WTC11 (cell line): ENCODE results near the gene STK33. TPM values are rescaled to one million over a fixed set of nuclear protein-coding genes. Genes with fewer than 3 reads are reported as not detected.

ENCODE experiments used
- ATAC-seq: fragments of 200-7000 bp; cut with Tn5 transposase; 2 replicates; pipeline ENCODE4 v1.10.0; 2021; ENCODE audit warnings: mild to moderate bottlenecking, moderate library complexity
- CTCF ChIA-PET: fragments of 300-600 bp; sonication (Branson Sonifier 250); formaldehyde crosslinking; loops from one replicate; lab custom pipeline; 2021; ENCODE audit warnings: antibody characterized with exemption; lab: Charles Lee
- POLR2A ChIA-PET: fragments of 350-600 bp; sonication (Branson Sonifier 250); formaldehyde crosslinking; loops from one replicate; lab custom pipeline; 2021; ENCODE audit warnings: antibody characterized with exemption; lab: Charles Lee
- DNase-seq: peaks from one replicate; pipeline ENCODE4 v3.0.0; 2021; ENCODE audit warnings: low spot score
- H3K27ac Mint-ChIP-seq: 2 replicates; pipeline ENCODE4 v1.8.0; 2021; ENCODE audit warnings: mixed read lengths
- H3K27me3 Mint-ChIP-seq: 2 replicates; pipeline ENCODE4 v1.8.0; 2021; ENCODE audit warnings: low read depth, mild to moderate bottlenecking, moderate library complexity, mixed read lengths
- H3K36me3 Mint-ChIP-seq: 2 replicates; pipeline ENCODE4 v1.8.0; 2021; ENCODE audit warnings: mixed read lengths
- H3K4me1 Mint-ChIP-seq: 2 replicates; pipeline ENCODE4 v1.8.0; 2022; ENCODE audit warnings: mixed read lengths
- H3K4me3 Mint-ChIP-seq: 2 replicates; pipeline ENCODE4 v1.8.0; 2021; ENCODE audit warnings: mild to moderate bottlenecking, moderate library complexity, mixed read lengths
- H3K9me3 Mint-ChIP-seq: 2 replicates; pipeline ENCODE4 v1.8.0; 2021; ENCODE audit warnings: mixed read lengths
- FOXJ3 ChIP-seq: sonication (generic); formaldehyde crosslinking; IDR thresholded peaks from 2 replicates; pipeline ENCODE4 v1.9.0; 2021; ENCODE audit warnings: missing genetic modification reagents, mild to moderate bottlenecking, borderline replicate concordance
- GABPB1 ChIP-seq: sonication (generic); formaldehyde crosslinking; IDR thresholded peaks from 2 replicates; pipeline ENCODE4 v1.8.1; 2023; ENCODE audit warnings: mild to moderate bottlenecking, missing genetic modification reagents
- GRHL2 ChIP-seq: fragments of 250-450 bp; sonication (Bioruptor Pico); IDR thresholded peaks from 2 replicates; pipeline ENCODE4 v1.8.0; 2022; ENCODE audit warnings: mild to moderate bottlenecking, moderate library complexity; ENCODE audit not compliant: insufficient replicate concordance, severe bottlenecking
- HMGA2 ChIP-seq: fragments of 250-450 bp; sonication (Bioruptor Pico); IDR thresholded peaks from 2 replicates; pipeline ENCODE4 v1.4.0; 2021; ENCODE audit warnings: mild to moderate bottlenecking, moderate library complexity
- MXD4 ChIP-seq: fragments of 250-450 bp; sonication (Bioruptor Pico); IDR thresholded peaks from 2 replicates; pipeline ENCODE4 v1.8.0; 2021; ENCODE audit warnings: mild to moderate bottlenecking, moderate library complexity, borderline replicate concordance
- NFATC4 ChIP-seq: fragments of 250-450 bp; sonication (Bioruptor Pico); IDR thresholded peaks from 2 replicates; pipeline ENCODE4 v1.9.0; 2021; ENCODE audit warnings: mild to moderate bottlenecking
- NR1H2 ChIP-seq: sonication (generic); formaldehyde crosslinking; IDR thresholded peaks from 2 replicates; pipeline ENCODE4 v1.9.0; 2021; ENCODE audit warnings: mild to moderate bottlenecking, moderate library complexity, missing genetic modification reagents
- NR3C1 ChIP-seq: sonication (generic); formaldehyde crosslinking; conservative IDR thresholded peaks from 2 replicates; pipeline ENCODE4 v1.8.1; 2023; ENCODE audit warnings: low read depth, mild to moderate bottlenecking, missing genetic modification reagents
- OVOL2 ChIP-seq: fragments of 250-450 bp; sonication (Bioruptor Pico); IDR thresholded peaks from 2 replicates; pipeline ENCODE4 v1.9.0; 2021; ENCODE audit warnings: mild to moderate bottlenecking, borderline replicate concordance
- PRDM15 ChIP-seq: sonication (generic); formaldehyde crosslinking; IDR thresholded peaks from 2 replicates; pipeline ENCODE4 v1.8.0; 2022; ENCODE audit warnings: missing genetic modification reagents
- PREB ChIP-seq: sonication (generic); formaldehyde crosslinking; IDR thresholded peaks from 2 replicates; pipeline ENCODE4 v1.8.1; 2022; ENCODE audit warnings: mild to moderate bottlenecking, missing genetic modification reagents, moderate library complexity, borderline replicate concordance
- PRRX2 ChIP-seq: fragments of 250-450 bp; sonication (Bioruptor Pico); IDR thresholded peaks from 2 replicates; pipeline ENCODE4 v1.8.0; 2021; ENCODE audit warnings: mild to moderate bottlenecking
- RORB ChIP-seq: fragments of 250-450 bp; sonication (Bioruptor Pico); IDR thresholded peaks from 2 replicates; pipeline ENCODE4 v1.9.0; 2021; ENCODE audit warnings: mild to moderate bottlenecking
- SMAD3 ChIP-seq: sonication (generic); formaldehyde crosslinking; IDR thresholded peaks from 2 replicates; pipeline ENCODE4 v1.8.0; 2022; ENCODE audit warnings: missing genetic modification reagents, mild to moderate bottlenecking, borderline replicate concordance
- TEAD1 ChIP-seq: sonication (generic); formaldehyde crosslinking; IDR thresholded peaks from 2 replicates; pipeline ENCODE4 v1.8.0; 2022; ENCODE audit warnings: mild to moderate bottlenecking, missing genetic modification reagents
- USF2 ChIP-seq: sonication (generic); formaldehyde crosslinking; IDR thresholded peaks from 2 replicates; pipeline ENCODE4 v1.8.1; 2023; ENCODE audit warnings: mild to moderate bottlenecking, missing genetic modification reagents, moderate library complexity
- ZNF121 ChIP-seq: sonication (generic); formaldehyde crosslinking; IDR thresholded peaks from 2 replicates; pipeline ENCODE4 v1.8.0; 2023; ENCODE audit warnings: missing genetic modification reagents
- ZNF219 ChIP-seq: sonication (generic); formaldehyde crosslinking; IDR thresholded peaks from 2 replicates; pipeline ENCODE4 v1.8.0; 2023; ENCODE audit warnings: missing genetic modification reagents, mild to moderate bottlenecking, borderline replicate concordance
- total RNA-seq: library from RNA; stranded (reverse); gene quantifications from 3 replicates; pipeline ENCODE4 v1.2.3, GENCODE V29; 2021
- TF ChIP-seq, protein P1 (sequence below): fragments of 250-450 bp; sonication (Bioruptor Pico); conservative IDR thresholded peaks from 2 replicates; pipeline ENCODE4 v1.9.0; 2021; ENCODE audit warnings: mild to moderate bottlenecking
- TF ChIP-seq, protein P2 (sequence below): sonication (generic); formaldehyde crosslinking; IDR thresholded peaks from 2 replicates; pipeline ENCODE4 v1.8.0; 2022; ENCODE audit warnings: mild to moderate bottlenecking, missing genetic modification reagents

STK33 gene
- total RNA-seq, 1 experiment from 2014 or later = 13.3 TPM

DNA sequence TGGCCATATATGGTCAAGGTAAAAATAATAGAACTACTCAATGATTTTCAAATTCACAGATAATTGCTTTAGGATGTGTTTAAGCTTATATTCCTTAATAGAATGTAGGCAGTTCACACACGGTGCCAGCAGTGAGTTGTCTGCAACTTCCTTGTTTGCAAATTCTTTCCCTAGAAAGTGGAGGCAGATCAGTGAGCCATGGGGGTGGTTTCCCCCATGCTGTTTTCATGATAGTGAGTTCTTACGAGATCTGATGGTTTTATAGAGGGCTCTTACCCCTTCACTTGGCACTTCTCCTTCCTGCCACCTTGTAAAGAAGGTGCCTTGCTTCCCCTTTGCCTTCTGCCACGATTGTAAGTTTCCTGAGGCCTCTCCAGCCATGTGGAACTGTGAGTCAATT lies 218.6 kb downstream of the STK33 start:
- peak; percentile 43; the same call in 1 of the 2 replicates for ATAC-seq
- peaks cover 3% of the 10 kb centered on the region; the same call in 1 of the 2 replicates for H3K27me3 Mint-ChIP-seq
- ChIA-PET POLR2A (no interaction called here), CTCF (interaction anchor here (0.6 to 2.2 kb wide), 3 partner anchors 183 to 535 kb away, joined by 4 to 7 read pairs (median 4); partner anchors contain the start of gene AKIP1)
- DNase-seq = no peak
- H3K27ac Mint-ChIP-seq = no peak overlapping the region
- TF ChIP-seq FOXJ3 (CRISPR knock-in tag) (no peak), OVOL2 (CRISPR knock-in tag) (no peak), ZNF219 (CRISPR knock-in tag) (no peak), PRRX2 (CRISPR knock-in tag) (no peak), SMAD3 (CRISPR knock-in tag) (no peak), USF2 (CRISPR knock-in tag) (no peak), HMGA2 (no peak)
- H3K36me3 Mint-ChIP-seq = no peaks in the 10 kb centered on the region
- 0 out of 2 replicates have a peak, but pooled peaks cover 5% of the 10 kb centered on the region for H3K9me3 Mint-ChIP-seq
- H3K4me3 Mint-ChIP-seq = no peak overlapping the region
- peaks cover 20% of the 10 kb centered on the region for H3K4me1 Mint-ChIP-seq

DNA sequence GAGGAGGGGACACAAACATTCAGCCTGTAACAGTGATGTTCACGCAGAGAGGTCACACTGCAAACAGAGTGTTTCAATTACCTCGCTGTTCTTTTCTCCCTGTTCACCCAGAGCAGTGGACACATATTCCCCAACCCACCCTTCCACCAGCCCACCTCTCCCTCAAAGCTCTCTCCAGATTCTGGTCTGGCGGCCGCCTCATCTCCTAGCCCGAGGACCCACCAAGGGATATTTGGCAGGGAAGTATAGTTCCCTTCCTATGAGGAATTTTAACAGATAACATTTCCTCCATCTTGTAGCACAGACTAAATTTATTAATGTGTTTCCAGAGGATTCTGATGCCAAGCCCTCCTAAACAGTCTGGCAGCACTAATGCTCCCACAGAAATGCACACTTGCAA lies 219.3 kb downstream of the STK33 start:
- no peak for DNase-seq
- Mint-ChIP-seq H3K4me1 (peaks cover 20% of the 10 kb centered on the region), H3K27ac (no peak overlapping the region), H3K9me3 (0 out of 2 replicates have a peak, but pooled peaks cover 5% of the 10 kb centered on the region), H3K27me3 (peaks cover 3% of the 10 kb centered on the region; the same call in 1 of the 2 replicates), H3K4me3 (no peak overlapping the region), H3K36me3 (no peaks in the 10 kb centered on the region)
- ATAC-seq = no peak
- CTCF ChIA-PET = interaction anchor here (0.7 to 2.2 kb wide), 3 partner anchors 10 to 192 kb away, joined by 3 to 7 read pairs (median 4); no protein-coding TSS in a partner anchor
- no peak for TF ChIP-seq PREB (CRISPR knock-in tag)
- TF ChIP-seq FOXJ3 (CRISPR knock-in tag) = no peak
- no peak for TF ChIP-seq GABPB1 (CRISPR knock-in tag)
- no peak for TF ChIP-seq SMAD3 (CRISPR knock-in tag)
- no peak for TF ChIP-seq GRHL2
- no peak for TF ChIP-seq PRDM15 (CRISPR knock-in tag)
- no peak for TF ChIP-seq OVOL2 (CRISPR knock-in tag)
- TF ChIP-seq ZNF121 (CRISPR knock-in tag) = no peak
- no peak for TF ChIP-seq NR1H2
- TF ChIP-seq, protein P1, sequence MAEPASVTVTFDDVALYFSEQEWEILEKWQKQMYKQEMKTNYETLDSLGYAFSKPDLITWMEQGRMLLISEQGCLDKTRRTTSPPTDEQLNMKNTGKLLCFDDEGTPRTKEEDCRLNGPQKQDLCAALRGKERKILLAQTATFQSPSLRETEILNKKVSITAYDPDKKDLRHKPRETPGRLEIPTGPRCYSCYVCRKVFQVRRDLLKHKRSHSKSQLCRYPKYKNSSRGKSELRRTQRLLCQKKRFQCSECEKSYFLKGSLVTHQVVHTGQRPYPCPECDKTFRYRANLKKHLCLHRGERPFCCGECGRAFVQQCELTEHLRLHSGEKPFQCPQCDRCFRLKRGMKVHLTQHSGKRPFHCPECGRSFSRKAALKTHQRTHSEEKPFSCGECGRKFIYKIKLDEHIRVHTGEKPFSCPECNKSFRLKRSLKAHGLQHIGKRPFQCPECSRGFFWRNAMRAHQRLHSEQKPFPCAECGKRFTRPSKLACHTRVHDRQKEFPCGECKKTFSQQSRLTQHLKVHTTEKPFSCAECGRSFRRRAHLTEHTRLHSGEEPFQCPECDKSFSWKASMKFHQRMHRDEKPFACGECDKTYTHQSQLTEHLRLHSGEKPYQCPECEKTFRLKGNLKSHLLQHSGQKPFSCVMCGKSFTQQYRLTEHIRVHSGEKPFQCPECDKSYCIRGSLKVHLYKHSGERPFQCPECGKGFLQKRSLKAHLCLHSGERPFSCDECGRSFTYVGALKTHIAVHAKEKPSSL (CRISPR knock-in tag) = no peak
- no peak for TF ChIP-seq PRRX2 (CRISPR knock-in tag)
- no peak for TF ChIP-seq RORB (CRISPR knock-in tag)
- TF ChIP-seq MXD4 (CRISPR knock-in tag) = no peak
- no peak for TF ChIP-seq NFATC4 (CRISPR knock-in tag)
- no peak for TF ChIP-seq NR3C1 (CRISPR knock-in tag)
- TF ChIP-seq, protein P2, sequence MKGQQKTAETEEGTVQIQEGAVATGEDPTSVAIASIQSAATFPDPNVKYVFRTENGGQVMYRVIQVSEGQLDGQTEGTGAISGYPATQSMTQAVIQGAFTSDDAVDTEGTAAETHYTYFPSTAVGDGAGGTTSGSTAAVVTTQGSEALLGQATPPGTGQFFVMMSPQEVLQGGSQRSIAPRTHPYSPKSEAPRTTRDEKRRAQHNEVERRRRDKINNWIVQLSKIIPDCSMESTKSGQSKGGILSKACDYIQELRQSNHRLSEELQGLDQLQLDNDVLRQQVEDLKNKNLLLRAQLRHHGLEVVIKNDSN (CRISPR knock-in tag) = no peak
- TF ChIP-seq TEAD1 (CRISPR knock-in tag) = no peak
- POLR2A ChIA-PET = no interaction called here
